Endothelial cell of umbilical vein (primary cell): ENCODE results near the gene MATN4. TPM values are rescaled to one million over a fixed set of nuclear protein-coding genes. Genes with fewer than 3 reads are reported as not detected.
A peak's percentile ranks its signal among the peaks of the same experiment; 100 is the strongest.

Source experiments
- BruUV-seq: library from RNA; stranded (reverse); fragments of 400-500 nt; replicated peaks from 2 replicates; lab custom pipeline; 2021; lab: Mats Ljungman, UMichigan
- CTCF ChIA-PET: fragments of 300-600, 350-600 bp; sonication (Branson Sonifier 250); formaldehyde crosslinking; loops from one replicate; lab custom pipeline; 2021; ENCODE audit warnings: antibody characterized with exemption, inconsistent platforms; lab: Charles Lee
- POLR2A ChIA-PET: fragments of 300-600, 350-600 bp; sonication (Branson Sonifier 250); formaldehyde crosslinking; loops from one replicate; lab custom pipeline; 2021; ENCODE audit warnings: antibody characterized with exemption, inconsistent platforms; lab: Charles Lee
- DNase-seq: peaks from one replicate; pipeline ENCODE4 v3.0.0-alpha.2; 2011; ENCODE audit warnings: low read depth, low spot score
- FAIRE-seq: peaks from 2 replicates; lab custom pipeline; 2011; peaks lifted over from hg19 to GRCh38; lab: Jason Lieb, UNC
- H2AFZ ChIP-seq: 2 replicates; pipeline ENCODE4 v1.6.0; 2012; ENCODE audit warnings: low read depth, low read length, control low read depth, inconsistent platforms
- H3K27ac ChIP-seq: 2 replicates; pipeline ENCODE4 v1.5.1; 2011; ENCODE audit warnings: low read depth, mild to moderate bottlenecking, control low read depth, low read length, moderate library complexity; ENCODE audit not compliant: insufficient read depth
- H3K27me3 ChIP-seq, 2 experiments: 2 replicates each; pipeline versions ENCODE4 v1.6.0 to v1.6.1; 2011; ENCODE audit warnings: low read length in 2 of 2, mixed read lengths in 1 of 2; ENCODE audit not compliant: control insufficient read depth in 2 of 2, insufficient read depth in 2 of 2
- H3K36me3 ChIP-seq, 2 experiments: 2 replicates in 1 of 2; 3 replicates in 1 of 2; pipeline ENCODE4 v1.5.1; 2011; ENCODE audit warnings: low read length in 2 of 2, mild to moderate bottlenecking in 1 of 2, moderate library complexity in 1 of 2; ENCODE audit not compliant: control insufficient read depth in 2 of 2, insufficient read depth in 2 of 2; ENCODE audit errors: extremely low read depth in 1 of 2
- H3K4me1 ChIP-seq: 3 replicates; pipeline ENCODE4 v1.5.1; 2011; ENCODE audit warnings: mild to moderate bottlenecking, low read length; ENCODE audit not compliant: control insufficient read depth, insufficient read depth; ENCODE audit errors: extremely low read depth
- H3K4me2 ChIP-seq: 2 replicates; pipeline ENCODE4 v1.6.1; 2011; ENCODE audit warnings: low read length, control low read depth, mixed read lengths; ENCODE audit not compliant: insufficient read depth
- H3K4me3 ChIP-seq, 3 experiments: fragments of 200-600 bp in 1 of 3; sonication (generic), shearing (Covaris generic) in 1 of 3; replicated peaks in 1 of 3; 2 replicates each; pipeline ENCODE4 v1.5.1; 2011 to 2016; ENCODE audit warnings: control low read depth in 3 of 3, low read length in 3 of 3, mild to moderate bottlenecking in 2 of 3, inconsistent platforms in 1 of 3, low read depth in 1 of 3, moderate library complexity in 1 of 3; ENCODE audit not compliant: insufficient read depth in 1 of 3
- H3K79me2 ChIP-seq: 2 replicates; pipeline ENCODE4 v1.6.0; 2012; ENCODE audit warnings: low read length, inconsistent platforms; ENCODE audit not compliant: control insufficient read depth, insufficient read depth
- H3K9ac ChIP-seq: replicated peaks from 2 replicates; pipeline ENCODE3; 2011; ENCODE audit warnings: low read length, control low read depth; ENCODE audit not compliant: insufficient read depth; ENCODE audit errors: extremely low read depth
- H3K9me1 ChIP-seq: replicated peaks from 3 replicates; pipeline ENCODE4 v1.6.0; 2011; ENCODE audit warnings: mild to moderate bottlenecking, low read length; ENCODE audit not compliant: control insufficient read depth, insufficient read depth; ENCODE audit errors: extremely low read depth
- H3K9me3 ChIP-seq: replicated peaks from 2 replicates; pipeline ENCODE4 v1.5.1; 2012; ENCODE audit warnings: low read length, inconsistent platforms; ENCODE audit not compliant: control insufficient read depth, insufficient read depth
- H4K20me1 ChIP-seq: replicated peaks from 2 replicates; pipeline ENCODE3; 2011; ENCODE audit warnings: mild to moderate bottlenecking, low read length; ENCODE audit not compliant: control insufficient read depth, insufficient read depth; ENCODE audit errors: extremely low read depth
- CTCF ChIP-seq, 2 donors: IDR thresholded peaks; 1 replicate in 1 of 2; 2 replicates in 1 of 2; pipeline ENCODE4 v1.5.1; 2011; ENCODE audit warnings: low read length in 2 of 2, mild to moderate bottlenecking in 2 of 2, moderate library complexity in 2 of 2, control low read depth in 1 of 2, inconsistent platforms in 1 of 2, low read depth in 1 of 2; ENCODE audit not compliant: insufficient read depth in 1 of 2; ENCODE audit errors: extremely low read depth in 1 of 2
- EZH2 ChIP-seq: IDR thresholded peaks from 2 replicates; pipeline ENCODE4 v1.6.1; 2012; ENCODE audit warnings: borderline replicate concordance, low read depth, mild to moderate bottlenecking, moderate library complexity, low read length, inconsistent platforms; ENCODE audit not compliant: severe bottlenecking
- FOS ChIP-seq: IDR thresholded peaks from 2 replicates; pipeline ENCODE4 v1.6.1; 2011; ENCODE audit warnings: mild to moderate bottlenecking, low read length, moderate library complexity, borderline replicate concordance; ENCODE audit not compliant: insufficient read depth
- GATA2 ChIP-seq: IDR thresholded peaks from 2 replicates; pipeline ENCODE4 v1.7.0; 2011; ENCODE audit warnings: low read depth, mild to moderate bottlenecking, moderate library complexity, mixed read lengths, low read length; ENCODE audit not compliant: insufficient read length, insufficient read depth
- JUN ChIP-seq: IDR thresholded peaks from 2 replicates; pipeline ENCODE4 v1.6.1; 2011; ENCODE audit warnings: borderline replicate concordance, low read depth; ENCODE audit not compliant: insufficient read length, insufficient read depth
- MAX ChIP-seq: IDR thresholded peaks from 2 replicates; pipeline ENCODE4 v1.6.1; 2011; ENCODE audit not compliant: insufficient read depth, insufficient read length
- MYC ChIP-seq: IDR thresholded peaks from one replicate; pipeline ENCODE4 v1.6.1; 2011; ENCODE audit warnings: mild to moderate bottlenecking, low read depth, low read length
- POLR2A ChIP-seq: IDR thresholded peaks from 2 replicates; pipeline ENCODE4 v1.6.1; 2012; ENCODE audit warnings: low read depth, mild to moderate bottlenecking, control low read depth, low read length
- POLR2AphosphoS5 ChIP-seq: IDR thresholded peaks from 2 replicates; pipeline ENCODE4 v1.6.1; 2012; ENCODE audit warnings: low read depth, mild to moderate bottlenecking, control low read depth, low read length, moderate library complexity; ENCODE audit not compliant: insufficient read depth
- dilution Hi-C: fragments of 300-500 bp; cut with MboI; formaldehyde crosslinking; loops from one replicate; pipeline ENCODE4 v1.15.0; 2019; ENCODE audit warnings: low sequenced_read_pairs; ENCODE audit not compliant: extremely low pct_ligation_motif_present
- intact Hi-C: fragments of 100-400 bp; cut with micrococcal nuclease; formaldehyde crosslinking; loops from one replicate; pipeline ENCODE4 v1.10.0; 2022
- polyA plus RNA-seq, 4 experiments: library from polyadenylated mRNA; depleted of rRNA in 3 of 4; stranded (reverse) in 3 of 4; unstranded in 1 of 4; fragments of >200 nt; gene quantifications; 2 replicates each; pipeline versions ENCODE4 v1.2.1 to v1.2.3, GENCODE V29; 2011 to 2012; ENCODE audit warnings: missing spikeins in 1 of 4
- total RNA-seq: library from RNA; stranded (reverse); gene quantifications from 2 replicates; pipeline ENCODE4 v1.2.3, GENCODE V29; 2021

Gene MATN4
- total and polyA plus RNA-seq, 2 donors (not counting 3 experiments of a cell fraction or from before 2014, with no cell fraction given) = 0.10 TPM; not detected in 1

GRCh38 chr20:45343532-45344167 lies 35.6 kb upstream of the MATN4 start:
- Histone ChIP-seq H4K20me1 (no peaks in the 10 kb centered on the region), H3K9me3 (no peaks in the 10 kb centered on the region), H3K9ac (peak overlapping the region; percentile 45), H3K4me1 (peaks cover 62% of the 10 kb centered on the region), H3K4me2 (peak overlapping the region; percentile 74), H2AFZ (no peak overlapping the region), H3K27me3 (no peaks in the 10 kb centered on the region), H3K9me1 (no peaks in the 10 kb centered on the region), H3K4me3 (no peak overlapping the region), H3K36me3 (peaks cover 0 to 3% of the 10 kb centered on the region in 2 experiments), H3K79me2 (peaks cover 78% of the 10 kb centered on the region), H3K27ac (peak overlapping the region; percentile 92)
- TF ChIP-seq FOS = no peak
- BruUV-seq = no TSS peak
- intact Hi-C loops (loop anchor here (1.0 to 10.0 kb wide), 2 partner anchors 15 to 571 kb away; partner anchors contain the start of gene PLTP), dilution Hi-C loops (no loop called here)
- POLR2A ChIA-PET = interaction anchor here (0.5 to 1.9 kb wide), 5 partner anchors 9 to 384 kb away, joined by 3 to 9 read pairs (median 4); partner anchors contain the start of gene SYS1
- no peak for DNase-seq
- CTCF ChIA-PET = interaction anchor here (1.0 to 2.3 kb wide), 9 partner anchors 14 to 427 kb away, joined by 4 to 22 read pairs (median 7); partner anchors contain the start of gene SYS1
- no peak for FAIRE-seq

GRCh38 chr20:45342855-45343531 lies 34.9 kb upstream of the MATN4 start:
- Histone ChIP-seq H3K4me2 (no peak overlapping the region), H3K4me1 (peaks cover 65% of the 10 kb centered on the region), H3K9me3 (no peaks in the 10 kb centered on the region), H3K9ac (no peak overlapping the region), H3K27ac (peak overlapping the region; percentile 1), H3K27me3 (no peaks in the 10 kb centered on the region), H4K20me1 (no peaks in the 10 kb centered on the region), H3K4me3 (no peak overlapping the region), H2AFZ (no peak overlapping the region), H3K9me1 (no peaks in the 10 kb centered on the region), H3K36me3 (peaks cover 0 to 3% of the 10 kb centered on the region in 2 experiments), H3K79me2 (peaks cover 84% of the 10 kb centered on the region)
- no peak for TF ChIP-seq GATA2
- no peak for TF ChIP-seq FOS
- no peak for TF ChIP-seq JUN
- TF ChIP-seq POLR2A = no peak
- no peak for TF ChIP-seq POLR2AphosphoS5
- TF ChIP-seq EZH2 = no peak
- TF ChIP-seq CTCF (IDR thresholded peaks at IDR 0.05; ENCODE audit: extremely low read depth in 1 of 2, insufficient read depth in 1 of 2, low read depth in 1 of 2, low read length in 2 of 2) = no peak
- TF ChIP-seq MAX = no peak
- no peak for TF ChIP-seq MYC
- CTCF ChIA-PET = interaction anchor here (1.4 to 2.3 kb wide), 5 partner anchors 20 to 94 kb away, joined by 3 to 22 read pairs (median 9); partner anchors contain the start of gene SYS1
- no TSS peak for BruUV-seq
- intact Hi-C loops (loop anchor here (10.0 kb wide), 1 partner anchor 572 kb away; the partner anchor contains the start of gene PLTP), dilution Hi-C loops (no loop called here)
- FAIRE-seq (no peak), DNase-seq (no peak)
- POLR2A ChIA-PET = interaction anchor here (1.9 kb wide), 1 partner anchor 20 kb away, joined by 4 read pairs; the partner anchor contains the start of gene SYS1
